Measurements from ENCODE around the gene LRMDA. TPM values are rescaled to one million over a fixed set of nuclear protein-coding genes. Genes with fewer than 3 reads are reported as not detected.

Gene LRMDA
- polyA plus RNA-seq, 1 donor (not counting 4 experiments of a cell fraction or from before 2014, with no cell fraction given) = not detected

- no peak overlapping the region for H3K4me2 ChIP-seq (ENCODE audit: control insufficient read depth, extremely low read depth, insufficient read depth, low read depth, low read length)
- H3K9ac ChIP-seq (ENCODE audit: control insufficient read depth, extremely low read depth, insufficient read depth, low read length) = no peak overlapping the region
- no peaks in the 10 kb centered on the region for H4K20me1 ChIP-seq (ENCODE audit: control insufficient read depth, extremely low read depth, insufficient read depth, low read length)
- no peak for TF ChIP-seq CTCF (optimal IDR thresholded peaks at IDR 0.05 in 1 of 3, IDR thresholded peaks at IDR 0.05 in 1 of 3, conservative IDR thresholded peaks at IDR 0.05 in 1 of 3; ENCODE audit: extremely low read depth in 1 of 3, insufficient read depth in 2 of 3, low read length in 3 of 3)
- no peaks in the 10 kb centered on the region for H3K9me3 ChIP-seq (ENCODE audit: control insufficient read depth, low read depth, low read length)
- FAIRE-seq = no peak
- H3K9me1 ChIP-seq (ENCODE audit: control insufficient read depth, extremely low read depth, insufficient read depth, low read length) = no peaks in the 10 kb centered on the region
- dilution Hi-C loops (cut with MboI; ENCODE audit: extremely low pct_ligation_motif_present, low sequenced_read_pairs) = no loop called here
- no peak overlapping the region for H3K27ac ChIP-seq (ENCODE audit: control insufficient read depth, insufficient read depth, low read length)
- DNase-seq (ENCODE audit: low read depth, low spot score) = no peak
- no peaks in the 10 kb centered on the region for H3K79me2 ChIP-seq (ENCODE audit: control insufficient read depth, insufficient read depth, low read length)
- H3K36me3 ChIP-seq (ENCODE audit: control insufficient read depth in 2 of 2, extremely low read depth in 1 of 2, insufficient read depth in 2 of 2, low read length in 2 of 2) = no peaks in the 10 kb centered on the region
- no peak overlapping the region for H3K4me3 ChIP-seq (ENCODE audit: control insufficient read depth in 2 of 3, extremely low read depth in 1 of 3, insufficient read depth in 2 of 3, low read depth in 1 of 3, low read length in 3 of 3)
- H3K27me3 ChIP-seq (ENCODE audit: control insufficient read depth, extremely low read depth, insufficient read depth, low read length) = no peaks in the 10 kb centered on the region
- H2AFZ ChIP-seq (ENCODE audit: control insufficient read depth, low read length) = no peak overlapping the region
- H3K4me1 ChIP-seq (ENCODE audit: control insufficient read depth, extremely low read depth, insufficient read depth, low read length) = no peaks in the 10 kb centered on the region
These were observed 101.0 kb downstream of the LRMDA start for GRCh38 chr10:75532253-75532924.

- Histone ChIP-seq H3K9ac (ENCODE audit: control insufficient read depth, extremely low read depth, insufficient read depth, low read length) (no peak overlapping the region), H2AFZ (ENCODE audit: control insufficient read depth, low read length) (no peak overlapping the region), H3K27me3 (ENCODE audit: control insufficient read depth, extremely low read depth, insufficient read depth, low read length) (no peaks in the 10 kb centered on the region), H3K36me3 (ENCODE audit: control insufficient read depth in 2 of 2, extremely low read depth in 1 of 2, insufficient read depth in 2 of 2, low read length in 2 of 2) (no peaks in the 10 kb centered on the region), H4K20me1 (ENCODE audit: control insufficient read depth, extremely low read depth, insufficient read depth, low read length) (no peaks in the 10 kb centered on the region), H3K27ac (ENCODE audit: control insufficient read depth, insufficient read depth, low read length) (no peak overlapping the region), H3K4me1 (ENCODE audit: control insufficient read depth, extremely low read depth, insufficient read depth, low read length) (no peaks in the 10 kb centered on the region), H3K9me3 (ENCODE audit: control insufficient read depth, low read depth, low read length) (no peaks in the 10 kb centered on the region), H3K79me2 (ENCODE audit: control insufficient read depth, insufficient read depth, low read length) (no peaks in the 10 kb centered on the region), H3K4me3 (ENCODE audit: control insufficient read depth in 2 of 3, extremely low read depth in 1 of 3, insufficient read depth in 2 of 3, low read depth in 1 of 3, low read length in 3 of 3) (no peak overlapping the region), H3K4me2 (ENCODE audit: control insufficient read depth, extremely low read depth, insufficient read depth, low read depth, low read length) (no peak overlapping the region), H3K9me1 (ENCODE audit: control insufficient read depth, extremely low read depth, insufficient read depth, low read length) (no peaks in the 10 kb centered on the region)
- FAIRE-seq (no peak), DNase-seq (ENCODE audit: low read depth, low spot score) (no peak)
- dilution Hi-C loops (cut with MboI; ENCODE audit: extremely low pct_ligation_motif_present, low sequenced_read_pairs) = no loop called here
- TF ChIP-seq EZH2 (IDR thresholded peaks at IDR 0.05; ENCODE audit: low read length) = no peak
- TF ChIP-seq CTCF (optimal IDR thresholded peaks at IDR 0.05 in 1 of 3, IDR thresholded peaks at IDR 0.05 in 1 of 3, conservative IDR thresholded peaks at IDR 0.05 in 1 of 3; ENCODE audit: extremely low read depth in 1 of 3, insufficient read depth in 2 of 3, low read length in 3 of 3) = no peak
These were observed 106.7 kb downstream of the LRMDA start for GRCh38 chr10:75538144-75538543.

Measured in keratinocyte (primary cell).